Stromal cell of bone marrow (primary cell): ENCODE measurements around the gene RBM33.

ENCODE experiments used
- DNase-seq: peaks from one replicate; pipeline ENCODE4 v3.0.0-alpha.2; 2012; ENCODE audit warnings: low read depth

Gene RBM33

GRCh38 chr7:155694851-155695250, 50.4 kb downstream of the RBM33 start:
- DNase-seq, result peak; percentile 51

DNA sequence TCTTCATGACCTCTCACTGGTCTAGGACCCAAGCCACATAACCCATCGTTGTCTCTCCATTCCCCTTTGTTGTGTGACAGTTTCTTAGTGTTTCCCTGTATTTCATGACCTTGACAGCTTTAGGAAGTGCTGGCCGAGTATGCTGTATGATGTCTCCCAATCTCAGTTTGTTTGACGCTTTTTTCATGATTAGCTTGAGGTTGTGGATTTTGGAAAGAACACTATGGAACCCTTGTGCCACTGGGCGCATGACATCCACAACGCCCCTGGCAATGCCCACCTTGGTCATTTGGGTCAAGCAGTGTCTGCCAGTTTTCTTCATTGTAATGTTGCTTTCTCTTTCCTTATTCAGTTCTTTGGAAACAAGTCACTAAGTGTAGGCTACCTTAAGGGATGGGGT, 52.3 kb downstream of the RBM33 start:
- no peak for DNase-seq

DNA sequence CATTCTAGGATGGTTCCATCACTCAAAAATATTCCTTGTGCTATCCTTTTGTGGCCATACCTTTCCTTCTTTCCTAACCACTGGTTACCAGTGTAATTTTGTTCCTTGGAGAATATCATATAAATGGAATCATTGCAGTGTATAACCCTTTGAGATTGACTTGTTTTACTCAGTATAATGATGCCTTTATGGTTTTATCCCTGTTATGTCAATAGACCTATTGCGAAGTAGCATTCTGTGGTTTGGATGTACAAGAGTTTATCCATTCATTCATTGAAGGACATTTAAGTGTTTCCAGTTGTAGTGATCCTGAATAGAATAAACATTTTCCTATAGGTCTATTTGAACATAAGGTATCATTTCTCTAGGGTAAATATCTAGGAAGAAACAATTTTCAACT, 54.2 kb downstream of the RBM33 start:
- no peak for DNase-seq

DNA sequence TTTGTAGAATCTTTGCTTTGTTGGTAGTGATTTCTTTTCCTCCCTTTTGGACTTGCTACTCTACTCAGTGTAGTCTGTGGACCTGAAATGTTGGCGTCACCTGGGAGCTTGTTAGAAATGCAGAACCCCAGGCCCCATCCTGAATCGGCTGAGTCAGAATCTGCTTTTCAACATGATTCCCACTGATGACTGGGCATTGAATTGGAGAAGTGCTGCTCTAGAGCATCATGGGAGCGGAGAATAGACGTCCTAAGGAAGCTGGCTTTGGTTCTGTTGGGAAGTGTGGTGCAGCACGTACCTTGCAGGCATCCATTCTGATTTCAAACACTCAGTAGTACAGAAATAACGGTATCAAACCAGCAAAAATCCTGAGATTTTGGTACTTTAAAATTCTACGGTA, 54.7 kb downstream of the RBM33 start:
- no peak for DNase-seq

- no peak for DNase-seq
Measured at GRCh38 chr7:155700847-155701246, 56.4 kb downstream of the RBM33 start.

GRCh38 chr7:155701972-155702544, 57.6 kb downstream of the RBM33 start:
- no peak for DNase-seq

- DNase-seq, result no peak
Measured at GRCh38 chr7:155702616-155703015, 58.2 kb downstream of the RBM33 start.

- DNase-seq, result no peak
Measured at GRCh38 chr7:155705623-155706360, 61.3 kb downstream of the RBM33 start.

- no peak for DNase-seq
Measured at GRCh38 chr7:155706376-155706775, 61.9 kb downstream of the RBM33 start.

- no peak for DNase-seq
Measured at GRCh38 chr7:155709453-155709852, 65.0 kb downstream of the RBM33 start.

GRCh38 chr7:155710031-155710430, 65.6 kb downstream of the RBM33 start:
- no peak for DNase-seq

GRCh38 chr7:155710530-155710929, 66.1 kb downstream of the RBM33 start:
- DNase-seq, result no peak

GRCh38 chr7:155711081-155711480, 66.6 kb downstream of the RBM33 start:
- no peak for DNase-seq

- DNase-seq, result no peak
Measured at GRCh38 chr7:155713384-155713783, 68.9 kb downstream of the RBM33 start.

GRCh38 chr7:155714702-155715101, 70.2 kb downstream of the RBM33 start:
- DNase-seq, result no peak

DNA sequence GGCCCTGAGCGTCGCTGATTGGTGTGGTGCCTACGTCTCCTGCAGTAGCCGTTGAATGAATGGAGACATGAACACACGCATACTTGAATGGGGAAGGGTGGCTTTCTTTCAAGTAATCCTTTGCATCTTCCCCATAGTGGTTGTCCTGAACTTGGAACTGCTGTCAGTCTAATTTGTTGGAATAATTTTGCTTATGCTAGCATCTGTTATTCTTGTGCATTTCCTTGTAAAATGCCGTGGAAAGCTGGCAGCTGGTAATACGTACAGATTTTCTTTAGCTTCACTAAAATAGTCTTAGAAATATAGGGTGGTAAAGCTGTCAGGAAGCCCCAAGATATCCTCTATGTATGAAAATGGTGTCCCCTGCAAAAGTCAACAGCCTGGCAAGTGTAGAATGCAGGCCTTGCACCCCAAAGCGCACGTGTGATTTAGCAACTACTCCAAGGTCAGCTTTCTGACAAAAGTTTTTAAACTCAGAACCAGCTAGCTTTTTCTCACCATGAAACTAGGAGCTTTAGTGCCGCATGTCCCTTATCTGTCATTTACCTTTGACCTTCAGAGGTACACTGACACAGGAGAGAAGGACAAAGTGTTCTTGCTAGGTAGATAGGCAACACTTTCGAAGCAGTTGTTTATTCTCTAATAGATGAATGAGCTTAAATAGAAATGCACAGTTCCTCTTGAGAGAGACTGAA, 70.8 kb downstream of the RBM33 start:
- no peak for DNase-seq

- DNase-seq, result no peak
Measured at GRCh38 chr7:155717010-155717744, 72.7 kb downstream of the RBM33 start.

DNA sequence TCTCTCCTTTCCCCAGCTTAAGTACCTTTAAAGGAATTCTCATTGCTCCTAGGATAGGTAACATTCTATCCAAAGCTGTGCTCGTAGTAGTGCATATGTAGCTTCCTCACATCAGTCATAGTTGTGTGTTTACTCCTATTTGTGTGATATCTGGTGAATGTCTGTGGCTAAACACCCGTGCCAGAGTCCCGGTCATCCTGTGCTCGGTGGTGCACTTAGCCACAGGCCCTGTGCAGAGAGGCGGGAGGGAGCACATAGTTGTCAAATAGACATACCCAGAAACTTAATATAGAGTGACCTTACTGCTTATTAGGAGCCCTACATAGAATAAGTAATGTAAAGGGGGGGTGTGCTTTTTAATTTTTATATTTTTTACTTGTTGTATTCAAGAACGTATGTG, 76.6 kb downstream of the RBM33 start:
- DNase-seq, result no peak

DNA sequence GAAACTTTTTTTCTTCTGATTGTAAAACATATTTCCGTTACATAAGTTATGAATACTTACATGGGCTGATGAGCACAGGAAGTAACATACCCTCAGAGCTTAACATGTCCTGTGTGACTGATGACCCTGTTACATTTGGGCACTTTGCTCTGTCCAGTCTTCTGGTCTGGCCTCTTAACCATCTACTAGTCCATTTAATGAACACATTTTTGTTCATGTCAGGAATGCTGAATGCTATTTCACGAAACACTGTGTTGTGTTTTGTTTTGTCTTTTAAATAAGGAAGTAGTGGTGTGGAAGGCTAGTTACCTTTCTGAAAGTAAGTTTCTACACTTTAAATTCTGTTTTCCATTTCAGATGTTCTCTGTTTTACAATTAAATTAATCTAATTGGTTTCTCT, 77.7 kb downstream of the RBM33 start:
- no peak for DNase-seq

GRCh38 chr7:155722936-155723335, 78.5 kb downstream of the RBM33 start:
- DNase-seq, result no peak

- no peak for DNase-seq
Measured at GRCh38 chr7:155724327-155725005, 80.0 kb downstream of the RBM33 start.

GRCh38 chr7:155725006-155725355, 80.5 kb downstream of the RBM33 start:
- DNase-seq, result no peak
